HG02970 (cell line): ENCODE results near the gene TOR4A.

ENCODE experiments used
- ATAC-seq: cut with Tn5 transposase; IDR thresholded peaks from one replicate; pipeline ENCODE4 v1.9.1; 2021; ENCODE audit warnings: mild to moderate bottlenecking, moderate library complexity, moderate number of reproducible peaks; ENCODE audit not compliant: unreplicated experiment, low FRiP score

TOR4A gene

DNA sequence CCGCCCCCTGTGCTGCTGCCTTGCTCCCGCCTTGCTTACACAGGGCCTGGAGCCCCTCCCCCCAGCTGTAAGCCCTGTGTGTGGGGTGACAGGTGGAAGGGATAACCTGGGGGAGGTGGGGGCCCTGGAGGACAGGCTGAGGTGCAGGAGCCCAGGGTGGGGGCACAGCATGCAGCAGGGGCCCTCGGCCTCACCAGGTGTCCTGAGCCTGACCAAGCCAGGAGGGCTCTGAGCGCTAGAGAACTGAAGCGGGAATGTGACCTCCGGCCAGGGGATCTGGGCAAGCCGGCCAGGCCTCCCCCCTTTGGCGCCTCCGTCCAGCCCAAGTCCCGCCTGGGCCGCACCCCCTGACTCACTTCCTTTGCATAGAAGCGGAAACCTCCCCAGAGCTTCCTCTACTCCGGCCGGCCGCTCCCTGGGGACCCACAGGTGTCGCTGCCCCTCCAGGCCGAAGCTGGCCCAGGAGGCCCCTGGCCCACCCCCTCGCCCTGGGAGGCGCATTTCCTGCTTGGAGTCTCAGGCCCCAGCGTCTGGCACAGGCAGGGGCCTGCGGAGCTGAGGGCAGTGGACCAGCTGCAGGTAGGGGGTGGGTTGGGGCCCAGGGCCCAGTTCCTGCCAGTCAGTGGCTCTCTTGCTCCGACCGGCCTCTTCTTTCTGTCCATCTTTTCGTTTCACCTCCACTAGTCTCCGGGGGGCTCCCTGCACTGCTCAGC lies at the start of gene TOR4A:
Gene TOR4A, plus strand, starts transcription at position 398 of the 713 bp plus-strand sequence. CDS start 964 bp downstream, outside the sequence.
- ATAC-seq: peak; percentile 76

DNA sequence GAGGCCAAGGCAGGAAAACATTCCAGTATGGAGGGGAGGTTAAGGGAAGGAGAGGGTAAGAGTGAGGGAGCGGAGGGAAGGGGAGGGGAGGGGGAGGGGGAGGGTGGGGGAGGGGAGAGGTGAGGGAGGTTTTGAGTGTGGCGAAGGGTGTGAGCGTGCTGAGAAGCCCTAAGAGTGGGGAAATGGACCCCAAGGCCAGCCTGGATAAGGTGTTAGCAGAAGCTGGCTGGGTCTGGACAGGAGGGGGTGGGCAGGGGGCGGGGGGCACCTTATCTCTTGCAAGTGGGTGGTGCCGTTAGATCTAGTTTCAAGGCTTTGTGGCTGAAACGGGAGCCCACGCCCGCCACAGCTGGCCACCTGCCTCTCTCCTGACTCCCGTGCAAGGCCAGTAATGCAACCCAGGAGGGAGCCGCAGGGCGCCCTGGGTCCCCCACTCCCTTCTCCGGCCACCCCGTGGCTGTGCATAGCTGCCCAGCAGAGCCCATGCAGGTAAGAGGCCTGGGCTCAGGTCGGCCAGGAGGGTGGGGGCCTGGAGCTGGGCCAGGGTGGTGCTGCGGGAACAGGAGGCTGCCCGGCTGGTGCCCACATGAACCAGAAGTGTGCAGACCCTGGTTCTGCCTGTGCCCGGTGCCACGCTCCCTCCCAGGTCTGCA lies 49.5 kb upstream of the TOR4A start:
- ATAC-seq: no peak

DNA sequence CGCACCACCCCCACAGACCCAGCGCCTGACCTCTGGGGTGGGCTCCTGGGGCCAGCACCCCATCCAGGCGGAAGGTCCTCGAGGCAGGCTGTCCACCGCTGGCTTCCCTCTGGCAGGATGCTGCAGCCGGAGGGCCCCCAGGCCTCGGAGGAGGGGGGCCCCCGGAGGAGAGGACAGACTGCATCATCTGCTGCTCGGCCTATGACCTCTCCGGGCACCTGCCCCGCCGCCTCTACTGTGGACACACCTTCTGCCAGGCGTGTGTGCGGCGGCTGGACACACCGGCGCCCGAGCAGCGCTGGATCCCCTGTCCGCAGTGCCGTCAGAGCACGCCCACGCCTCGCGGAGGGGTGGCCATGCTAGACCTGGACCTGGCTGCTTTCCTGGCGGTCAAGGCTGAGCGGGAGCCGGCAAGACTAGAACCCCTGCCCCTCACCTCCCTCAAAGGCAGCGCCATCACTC lies 49.0 kb upstream of the TOR4A start:
- no peak for ATAC-seq

DNA sequence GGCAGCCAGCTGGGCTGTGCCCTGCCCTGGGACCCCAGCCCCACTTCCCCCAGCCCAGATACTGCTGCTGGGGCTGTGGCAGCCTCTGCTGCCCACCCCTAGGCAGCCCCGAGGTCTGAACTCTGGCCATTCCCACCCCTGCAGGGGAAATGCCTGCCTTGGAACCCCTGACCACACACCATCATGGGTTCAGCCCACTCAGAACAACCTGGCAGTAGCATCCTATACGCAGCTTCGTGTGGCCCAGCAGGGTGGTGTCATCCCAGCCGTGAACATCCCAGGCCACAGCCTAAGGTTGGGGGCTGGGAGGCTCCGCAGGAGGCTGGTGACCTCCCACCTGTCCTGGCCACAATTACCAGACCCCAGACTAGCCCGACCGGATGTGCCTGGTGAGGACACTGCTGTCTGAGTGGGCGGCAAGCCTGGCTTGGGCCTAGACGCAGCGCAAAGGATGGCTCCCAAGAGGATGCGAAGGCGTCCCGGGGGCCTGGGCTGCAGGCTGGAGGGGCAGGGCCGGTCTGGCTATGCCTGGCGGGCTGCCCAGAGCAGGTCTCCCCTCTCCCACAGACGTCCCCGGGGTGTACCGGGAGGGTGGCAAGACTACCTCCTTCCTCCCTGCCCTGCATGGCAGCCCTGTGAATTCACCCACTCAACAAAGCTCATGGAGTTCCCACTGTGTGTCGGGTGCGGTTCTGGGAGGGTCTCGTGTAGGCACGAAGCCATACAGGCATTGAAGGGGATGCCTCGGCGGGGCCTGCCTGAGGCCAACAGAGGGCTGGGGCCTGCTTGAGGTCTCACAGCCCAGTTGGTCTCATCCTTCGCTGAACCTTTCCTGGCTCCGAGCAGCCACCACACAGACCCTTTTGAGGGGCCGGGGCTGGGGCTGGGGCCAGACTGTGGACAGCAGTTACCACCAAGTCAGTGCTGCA lies 48.3 kb upstream of the TOR4A start:
- no peak for ATAC-seq

DNA sequence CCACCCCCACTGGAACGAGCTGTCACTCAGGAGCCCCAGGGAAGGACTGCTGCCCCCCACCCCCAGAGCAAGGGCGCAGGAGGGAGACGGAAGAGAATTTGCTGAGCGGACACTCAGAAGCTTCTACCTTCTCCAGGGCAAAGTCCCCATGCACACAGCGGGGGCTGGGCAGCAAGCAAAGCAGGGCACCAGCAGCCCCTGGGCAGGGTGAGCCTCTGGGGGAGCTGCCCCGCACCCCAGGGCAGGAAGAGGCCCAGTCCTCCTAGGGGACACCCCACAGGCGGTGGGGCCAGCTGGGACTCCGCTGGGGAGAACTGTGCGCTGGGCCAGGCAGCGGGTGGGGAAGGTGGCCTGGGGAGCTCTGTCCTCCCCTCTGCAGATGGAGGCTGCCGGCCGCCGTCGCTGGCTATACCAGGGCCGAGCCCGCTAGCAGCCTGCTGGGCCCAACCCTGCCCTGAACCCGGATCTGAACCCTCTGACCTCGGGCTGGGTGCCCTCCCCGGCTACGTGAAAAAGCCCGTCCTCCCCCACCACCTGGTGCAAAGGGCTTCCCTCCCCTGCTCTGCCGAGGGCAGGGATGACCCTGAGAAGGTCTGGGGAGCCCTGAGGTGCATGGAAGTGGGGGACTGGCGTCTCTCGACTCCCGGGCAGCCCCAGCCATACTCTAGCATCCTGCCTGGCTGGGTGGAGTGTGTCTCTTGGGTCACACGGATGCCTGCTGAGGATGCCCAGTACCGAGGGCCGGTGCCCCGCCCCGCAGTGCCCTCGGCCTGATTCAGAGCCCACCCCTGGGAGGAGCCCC lies 47.4 kb upstream of the TOR4A start:
- no peak for ATAC-seq

DNA sequence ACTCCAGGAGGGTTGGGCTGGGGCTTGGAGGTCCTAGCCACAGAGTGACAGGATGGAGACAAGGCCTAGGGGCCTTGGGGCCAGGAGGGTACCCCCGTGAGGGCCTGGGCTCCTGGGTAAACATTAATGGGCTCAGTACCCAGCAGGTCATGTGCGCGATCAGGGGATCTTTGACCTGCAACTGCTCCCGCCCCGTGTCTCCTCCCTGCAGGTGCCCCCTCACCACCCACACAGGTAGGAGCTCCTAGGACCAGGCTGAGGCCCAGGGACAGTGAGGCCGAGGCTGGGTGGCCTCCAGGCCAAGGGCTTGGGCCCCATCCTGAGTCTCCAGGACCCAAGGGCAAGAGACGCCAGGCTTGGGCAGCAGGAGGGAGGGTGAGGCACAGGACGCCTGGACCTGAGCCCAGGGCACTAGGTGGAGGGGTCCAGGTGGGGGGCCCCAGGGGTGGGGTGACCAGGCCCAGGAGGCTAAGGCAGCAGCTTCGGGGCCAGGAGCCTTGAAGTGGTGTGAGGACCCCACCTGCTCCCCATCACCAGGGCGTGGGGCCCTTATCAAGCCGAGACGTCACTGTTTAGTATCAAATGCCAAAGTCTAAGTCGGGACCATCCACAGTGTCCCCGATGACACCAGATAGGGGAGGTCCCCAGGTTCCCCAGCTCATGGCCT lies 46.7 kb upstream of the TOR4A start, which contains the start of gene SLC34A3:
Gene SLC34A3, plus strand, starts transcription at position 197 of the 667 bp plus-strand sequence. CDS start 802 bp downstream, outside the sequence.
- no peak for ATAC-seq

DNA sequence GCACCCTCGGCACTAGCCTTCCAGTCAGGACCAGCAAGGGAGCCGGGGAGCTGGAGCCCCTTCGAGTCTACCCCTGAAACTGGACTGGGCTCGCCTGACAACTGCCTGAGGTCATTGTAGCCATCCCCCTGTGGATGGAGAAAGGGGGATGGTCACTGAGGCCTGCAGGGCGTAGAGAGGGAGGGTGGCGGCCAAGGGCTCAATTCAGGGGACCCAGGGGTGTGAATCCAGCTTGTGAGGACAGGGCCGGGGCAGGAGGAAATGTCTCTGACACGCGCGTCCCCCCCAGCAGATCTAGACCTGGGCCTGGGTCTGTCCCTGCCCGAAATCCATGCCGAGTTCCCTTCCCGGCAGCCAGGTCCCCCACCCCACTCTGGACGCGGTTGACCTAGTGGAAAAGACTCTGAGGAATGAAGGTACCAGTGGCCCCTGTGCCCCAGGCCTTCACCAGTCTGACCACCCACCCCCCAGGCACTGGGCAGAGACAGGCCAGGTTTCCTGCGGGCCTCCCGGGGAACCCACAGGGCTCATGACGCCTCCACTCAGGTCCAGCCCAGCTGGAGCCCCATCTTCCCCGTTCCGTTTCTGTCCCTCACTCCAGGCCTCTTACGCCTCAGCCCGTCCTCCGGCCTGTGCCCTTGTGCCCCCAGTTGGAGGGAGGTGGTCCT lies 46.0 kb upstream of the TOR4A start:
- ATAC-seq: no peak

DNA sequence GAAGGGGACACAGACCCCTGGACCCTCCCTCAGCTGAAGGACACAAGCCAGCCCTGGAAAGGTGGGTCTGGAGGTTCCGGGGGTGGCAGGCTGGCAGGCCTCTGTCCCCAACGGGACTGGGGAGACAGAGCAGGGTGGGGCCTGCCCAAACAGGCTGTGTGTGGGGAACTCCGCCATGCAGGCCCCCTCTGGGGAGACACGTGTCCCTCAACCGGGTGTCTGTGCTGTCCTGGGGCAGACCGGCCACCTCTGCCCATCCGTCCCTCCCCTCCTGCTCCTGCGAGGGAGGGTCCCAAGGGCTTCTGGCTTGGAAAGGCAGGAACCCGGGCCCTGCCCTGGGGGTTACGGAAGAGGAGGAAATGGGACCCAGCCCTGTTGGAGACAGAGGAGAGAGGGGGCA lies 45.4 kb upstream of the TOR4A start:
- ATAC-seq: no peak

DNA sequence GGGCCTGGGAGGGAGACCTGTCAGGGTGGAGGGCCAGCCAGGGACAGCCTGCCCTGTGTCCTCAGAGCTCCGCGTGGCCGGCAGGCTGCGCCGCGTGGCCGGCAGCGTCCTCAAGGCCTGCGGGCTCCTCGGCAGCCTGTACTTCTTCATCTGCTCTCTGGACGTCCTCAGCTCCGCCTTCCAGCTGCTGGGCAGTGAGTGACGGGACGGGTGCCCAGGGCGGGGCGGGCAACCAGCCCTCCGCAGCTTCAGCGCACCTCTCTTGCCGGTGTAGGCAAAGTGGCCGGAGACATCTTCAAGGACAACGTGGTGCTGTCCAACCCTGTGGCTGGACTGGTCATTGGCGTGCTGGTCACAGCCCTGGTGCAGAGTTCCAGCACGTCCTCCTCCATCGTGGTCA lies 45.0 kb upstream of the TOR4A start:
- no peak for ATAC-seq

DNA sequence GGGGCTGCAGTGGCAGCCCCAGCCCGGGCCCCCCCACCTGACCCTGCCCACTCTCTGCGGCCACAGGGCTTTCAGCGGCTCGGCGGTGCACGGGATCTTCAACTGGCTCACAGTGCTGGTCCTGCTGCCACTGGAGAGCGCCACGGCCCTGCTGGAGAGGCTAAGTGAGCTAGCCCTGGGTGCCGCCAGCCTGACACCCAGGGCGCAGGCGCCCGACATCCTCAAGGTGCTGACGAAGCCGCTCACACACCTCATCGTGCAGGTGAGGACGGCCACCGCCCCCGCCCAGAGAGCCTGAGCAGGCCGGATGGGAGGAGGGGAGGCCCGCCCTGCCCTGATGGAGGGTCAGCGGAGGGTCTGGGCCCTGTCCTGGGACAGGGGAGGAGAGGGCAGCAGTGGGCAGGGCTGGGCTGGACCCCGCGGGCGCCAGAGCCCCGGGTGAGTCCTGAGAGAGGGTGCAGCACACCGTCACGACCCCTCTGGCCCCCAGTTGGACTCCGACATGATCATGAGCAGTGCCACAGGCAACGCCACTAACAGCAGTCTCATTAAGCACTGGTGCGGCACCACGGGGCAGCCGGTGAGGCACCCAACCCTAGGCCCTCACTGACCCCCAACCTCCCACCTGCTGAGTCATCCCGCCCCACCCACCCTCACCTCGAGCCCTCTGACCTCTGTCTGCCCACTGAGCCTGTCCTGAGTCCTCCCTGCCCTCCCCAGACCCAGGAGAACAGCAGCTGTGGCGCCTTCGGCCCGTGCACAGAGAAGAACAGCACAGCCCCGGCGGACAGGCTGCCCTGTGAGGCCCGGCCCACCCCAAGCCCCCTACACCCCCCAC lies 44.2 kb upstream of the TOR4A start:
- ATAC-seq: no peak

DNA sequence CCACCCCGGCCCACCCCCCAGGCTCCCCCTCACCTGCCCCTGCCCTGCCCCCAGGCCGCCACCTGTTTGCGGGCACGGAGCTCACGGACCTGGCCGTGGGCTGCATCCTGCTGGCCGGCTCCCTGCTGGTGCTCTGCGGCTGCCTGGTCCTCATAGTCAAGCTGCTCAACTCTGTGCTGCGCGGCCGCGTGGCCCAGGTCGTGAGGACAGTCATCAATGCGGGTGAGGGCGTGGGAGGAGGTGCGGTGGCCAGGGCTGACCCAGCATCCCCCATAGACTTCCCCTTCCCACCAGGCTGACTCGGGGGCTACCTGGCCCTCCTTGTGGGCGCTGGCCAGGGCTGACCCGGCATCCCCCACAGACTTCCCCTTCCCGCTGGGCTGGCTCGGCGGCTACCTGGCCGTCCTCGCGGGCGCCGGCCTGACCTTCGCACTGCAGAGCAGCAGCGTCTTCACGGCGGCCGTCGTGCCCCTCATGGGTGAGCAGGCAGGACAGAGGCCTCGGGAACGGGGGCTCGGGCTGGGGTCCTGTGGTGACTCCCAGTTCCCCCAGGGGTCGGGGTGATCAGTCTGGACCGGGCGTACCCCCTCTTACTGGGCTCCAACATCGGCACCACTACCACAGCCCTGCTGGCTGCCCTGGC lies 43.4 kb upstream of the TOR4A start:
- ATAC-seq: no peak

DNA sequence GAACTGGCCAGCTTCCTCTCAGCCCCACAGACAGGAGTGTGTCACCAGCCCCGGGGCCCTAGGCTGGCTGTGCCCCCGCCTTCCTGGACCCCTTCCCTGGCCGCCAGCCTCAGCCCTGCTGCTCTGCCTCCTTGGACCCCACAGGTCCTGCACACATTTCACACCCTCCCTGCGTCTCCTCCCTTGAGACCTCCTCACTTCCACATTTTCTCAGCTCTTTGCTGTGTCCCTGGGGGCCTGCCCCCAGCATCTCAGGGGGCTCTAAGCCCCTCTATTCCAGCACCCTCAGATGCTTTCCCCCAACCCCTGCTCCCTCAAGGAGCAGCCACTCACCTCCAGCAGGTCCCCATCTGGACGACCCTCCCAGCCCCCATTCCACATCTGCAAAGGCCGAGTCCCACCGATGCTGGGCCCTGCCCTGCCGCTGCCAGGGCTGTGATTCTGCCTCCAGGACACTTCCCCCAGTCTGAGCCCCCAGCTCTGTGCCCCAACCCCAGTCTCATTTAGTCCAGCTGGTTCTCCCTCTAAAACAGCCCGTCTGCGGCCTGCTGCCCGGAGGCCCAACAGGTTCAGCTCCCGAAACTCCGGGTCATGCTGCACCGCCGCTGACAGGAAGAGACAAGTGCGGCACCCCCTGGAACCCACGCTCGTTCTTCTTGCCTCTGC lies 42.6 kb upstream of the TOR4A start:
- ATAC-seq: no peak

DNA sequence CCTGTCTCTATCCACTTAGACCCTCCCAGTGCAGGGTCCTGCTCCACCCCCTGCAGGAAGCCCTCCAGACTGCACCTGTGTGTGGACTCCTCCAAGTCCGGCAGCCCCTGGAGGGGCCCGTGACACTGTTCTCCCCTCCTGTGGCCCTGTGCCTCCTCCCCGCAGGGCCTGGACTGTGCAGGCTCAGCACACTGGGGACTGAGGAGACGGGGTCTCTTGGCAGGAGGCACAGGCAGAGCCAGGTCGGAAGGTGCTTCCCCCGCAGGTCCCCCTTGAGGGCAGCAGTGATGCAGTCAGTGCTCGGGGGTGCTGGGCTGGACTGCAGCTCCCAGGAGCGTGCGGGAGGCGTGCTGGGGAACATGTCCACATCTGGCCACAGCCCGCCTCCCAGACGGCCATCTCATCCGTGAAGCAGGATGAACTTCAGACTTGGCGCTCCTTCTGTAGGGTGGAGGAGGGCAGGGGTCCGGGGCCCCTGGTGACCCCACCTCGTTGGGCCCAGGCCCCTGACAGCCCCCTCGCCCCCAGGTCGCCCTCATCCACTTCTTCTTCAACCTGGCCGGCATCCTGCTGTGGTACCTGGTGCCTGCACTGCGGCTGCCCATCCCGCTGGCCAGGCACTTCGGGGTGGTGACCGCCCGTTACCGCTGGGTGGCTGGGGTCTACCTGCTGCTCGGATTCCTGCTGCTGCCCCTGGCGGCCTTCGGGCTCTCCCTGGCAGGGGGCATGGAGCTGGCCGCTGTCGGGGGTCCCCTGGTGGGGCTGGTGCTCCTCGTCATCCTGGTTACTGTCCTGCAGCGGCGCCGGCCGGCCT lies 41.9 kb upstream of the TOR4A start:
- ATAC-seq: no peak

DNA sequence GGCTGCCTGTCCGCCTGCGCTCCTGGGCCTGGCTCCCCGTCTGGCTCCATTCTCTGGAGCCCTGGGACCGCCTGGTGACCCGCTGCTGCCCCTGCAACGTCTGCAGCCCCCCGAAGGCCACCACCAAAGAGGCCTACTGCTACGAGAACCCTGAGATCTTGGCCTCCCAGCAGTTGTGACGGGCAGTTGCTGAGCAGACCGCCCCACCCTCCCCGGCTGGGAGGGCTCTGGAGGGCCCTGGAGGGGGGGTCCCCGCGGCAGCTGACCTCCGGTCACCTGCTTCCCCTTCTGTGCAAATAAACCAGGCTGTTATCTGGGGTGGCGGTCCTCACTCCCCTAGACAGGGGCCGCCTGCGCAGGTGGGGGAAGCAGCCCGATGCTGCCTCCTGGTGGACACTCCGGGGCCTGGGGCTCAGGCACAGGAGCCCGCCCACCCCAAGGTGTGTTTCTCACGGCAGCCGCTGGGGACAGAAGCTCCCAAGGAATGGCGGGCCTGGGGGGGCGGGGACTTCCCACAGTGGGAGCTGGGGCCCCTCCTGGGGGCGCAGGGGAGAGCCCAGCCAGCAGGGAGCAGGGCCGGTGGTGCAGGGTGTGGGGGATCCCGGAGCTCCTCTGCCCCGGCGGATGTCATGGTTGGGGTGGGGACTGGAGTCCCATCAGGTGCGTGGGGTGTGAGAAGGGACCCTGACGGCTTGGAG lies 41.1 kb upstream of the TOR4A start:
- no peak for ATAC-seq

DNA sequence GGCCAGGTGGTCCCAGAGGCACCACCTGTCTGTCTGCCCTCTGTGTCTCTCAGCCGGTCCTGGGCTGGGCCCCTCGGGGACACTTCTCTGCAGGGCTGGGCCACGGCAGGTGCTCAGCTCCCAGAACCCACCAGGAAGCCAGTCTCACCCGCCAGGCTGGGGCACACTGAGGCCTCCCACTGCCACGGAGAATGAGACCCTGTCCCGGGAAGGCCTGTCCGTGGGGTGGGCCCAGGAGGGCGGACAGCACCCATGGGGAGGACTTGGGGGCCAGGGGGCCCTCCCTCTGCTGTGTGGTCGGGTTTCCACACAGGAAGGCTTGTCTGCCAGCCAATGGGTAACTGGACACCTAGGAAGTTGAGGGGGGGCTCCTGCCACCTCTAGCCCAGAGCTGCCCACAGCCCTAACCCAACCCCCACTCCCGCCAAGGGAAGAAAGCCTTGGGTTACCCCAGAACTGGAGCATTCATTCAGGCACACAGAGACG lies 40.5 kb upstream of the TOR4A start:
- no peak for ATAC-seq
